Activated CD8-positive, alpha-beta memory T cell treated with anti-CD3 and anti-CD28 coated beads for 48 hours (primary cell): ENCODE results near the gene ZNF70.
A peak's percentile ranks its signal among the peaks of the same experiment; 100 is the strongest.

Experiments used
- DNase-seq, 3 experiments: peaks; one replicate each; pipeline ENCODE4 v3.0.0-alpha.2; 2020; ENCODE audit warnings: low read depth in 2 of 3, low spot score in 2 of 3

Gene ZNF70

GRCh38 chr22:23750714-23751440 is at the start of gene ZNF70:
Gene ZNF70 (minus strand): TSS chr22:23751112. CDS start chr22:23745140, 5,972 bp downstream.
- DNase-seq: peak; percentile 58 to 77 (median 71)

GRCh38 chr22:23796461-23796860 is 45.5 kb upstream of the ZNF70 start:
- no peak for DNase-seq

- no peak for DNase-seq
Observed at GRCh38 chr22:23793326-23793725, 42.4 kb upstream of the ZNF70 start.

GRCh38 chr22:23791738-23792645 is 41.1 kb upstream of the ZNF70 start:
- DNase-seq: no peak

GRCh38 chr22:23790819-23791737 is 40.2 kb upstream of the ZNF70 start:
- DNase-seq: no peak

GRCh38 chr22:23789638-23790037 is 38.7 kb upstream of the ZNF70 start:
- DNase-seq: no peak

- no peak for DNase-seq
Observed at GRCh38 chr22:23789121-23789520, 38.2 kb upstream of the ZNF70 start.

GRCh38 chr22:23787910-23788309 is 37.0 kb upstream of the ZNF70 start:
- DNase-seq: no peak

- DNase-seq: no peak
Observed at GRCh38 chr22:23787600-23787896, 36.6 kb upstream of the ZNF70 start.

- peak; percentile 80 to 91 (median 91) for DNase-seq
Observed at GRCh38 chr22:23786752-23787599, 36.1 kb upstream of the ZNF70 start, which contains the start of gene SMARCB1. Gene SMARCB1 (plus strand): TSS chr22:23786966. CDS start chr22:23787170, 204 bp downstream.

GRCh38 chr22:23786261-23786710 is 35.4 kb upstream of the ZNF70 start:
- no peak for DNase-seq

- DNase-seq: no peak
Observed at GRCh38 chr22:23784215-23784732, 33.4 kb upstream of the ZNF70 start.

- DNase-seq: no peak
Observed at GRCh38 chr22:23783265-23784150, 32.6 kb upstream of the ZNF70 start.

- no peak for DNase-seq
Observed at GRCh38 chr22:23782703-23783102, 31.8 kb upstream of the ZNF70 start.

GRCh38 chr22:23782252-23782651 is 31.3 kb upstream of the ZNF70 start:
- DNase-seq: no peak

- no peak for DNase-seq
Observed at GRCh38 chr22:23781511-23782183, 30.7 kb upstream of the ZNF70 start.

- DNase-seq: no peak
Observed at GRCh38 chr22:23781065-23781464, 30.2 kb upstream of the ZNF70 start.

- no peak for DNase-seq
Observed at GRCh38 chr22:23780146-23780748, 29.3 kb upstream of the ZNF70 start.
